Measurements from ENCODE around the gene NAPSA. TPM values are rescaled to one million over a fixed set of nuclear protein-coding genes. Genes with fewer than 3 reads are reported as not detected.

Gene NAPSA
- total and polyA plus RNA-seq, 2 donors (not counting 3 experiments of a cell fraction or from before 2014, with no cell fraction given): 0.19 TPM; not detected in 1

DNA sequence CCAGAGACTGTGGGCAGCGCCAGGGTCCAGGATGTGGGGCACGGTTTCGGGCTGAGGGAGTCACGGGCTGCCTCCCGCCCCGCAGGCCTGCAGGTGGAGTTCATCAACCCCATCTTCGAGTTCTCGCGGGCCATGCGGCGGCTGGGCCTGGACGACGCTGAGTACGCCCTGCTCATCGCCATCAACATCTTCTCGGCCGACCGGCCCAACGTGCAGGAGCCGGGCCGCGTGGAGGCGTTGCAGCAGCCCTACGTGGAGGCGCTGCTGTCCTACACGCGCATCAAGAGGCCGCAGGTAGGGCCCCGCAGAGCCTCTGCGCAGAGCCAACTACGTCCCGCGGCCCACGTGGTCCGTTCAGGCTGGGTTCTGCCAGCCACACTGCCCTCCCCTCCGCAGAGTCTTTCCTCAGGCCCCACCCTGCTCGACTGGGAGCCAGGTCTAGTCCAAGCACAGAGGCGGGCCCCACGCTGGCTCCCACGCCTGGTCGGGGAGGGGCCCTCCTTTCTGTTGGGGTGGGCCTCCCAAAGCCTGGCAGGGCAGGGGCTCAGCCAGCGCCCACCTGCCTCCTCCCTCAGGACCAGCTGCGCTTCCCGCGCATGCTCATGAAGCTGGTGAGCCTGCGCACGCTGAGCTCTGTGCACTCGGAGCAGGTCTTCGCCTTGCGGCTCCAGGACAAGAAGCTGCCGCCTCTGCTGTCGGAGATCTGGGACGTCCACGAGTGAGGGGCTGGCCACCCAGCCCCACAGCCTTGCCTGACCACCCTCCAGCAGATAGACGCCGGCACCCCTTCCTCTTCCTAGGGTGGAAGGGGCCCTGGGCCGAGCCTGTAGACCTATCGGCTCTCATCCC, 16.7 kb upstream of the NAPSA start:
- Histone ChIP-seq H3K79me2 (ENCODE audit: control insufficient read depth, insufficient read depth, low read length) (peaks cover 18% of the 10 kb centered on the region), H3K4me2 (ENCODE audit: insufficient read depth, low read length) (no peak overlapping the region), H4K20me1 (replicated peaks; ENCODE audit: control insufficient read depth, extremely low read depth, insufficient read depth, low read length) (no peaks in the 10 kb centered on the region), H3K27me3 (ENCODE audit: control insufficient read depth in 2 of 2, insufficient read depth in 2 of 2, low read length in 2 of 2) (no peaks in the 10 kb centered on the region), H3K9ac (replicated peaks; ENCODE audit: extremely low read depth, insufficient read depth, low read length) (no peak overlapping the region), H3K36me3 (ENCODE audit: control insufficient read depth in 2 of 2, extremely low read depth in 1 of 2, insufficient read depth in 2 of 2, low read length in 2 of 2) (peaks cover 6 to 36% of the 10 kb centered on the region in 2 experiments), H3K9me1 (replicated peaks; ENCODE audit: control insufficient read depth, extremely low read depth, insufficient read depth, low read length) (no peaks in the 10 kb centered on the region), H3K4me1 (ENCODE audit: control insufficient read depth, extremely low read depth, insufficient read depth, low read length) (peaks cover 11% of the 10 kb centered on the region), H3K27ac (ENCODE audit: insufficient read depth, low read depth, low read length) (no peak overlapping the region), H3K9me3 (replicated peaks; ENCODE audit: control insufficient read depth, insufficient read depth, low read length) (no peaks in the 10 kb centered on the region), H3K4me3 (replicated peaks in 1 of 3; ENCODE audit: insufficient read depth in 1 of 3, low read depth in 1 of 3, low read length in 3 of 3) (no peak overlapping the region), H2AFZ (ENCODE audit: low read depth, low read length) (no peak overlapping the region)
- FAIRE-seq: no peak
- dilution Hi-C loops (cut with MboI; ENCODE audit: extremely low pct_ligation_motif_present, low sequenced_read_pairs): no loop called here
- DNase-seq (ENCODE audit: low read depth, low spot score): no peak
- no TSS peak for BruUV-seq (replicated peaks)
- intact Hi-C loops (cut with micrococcal nuclease): no loop called here
- ChIA-PET CTCF (interaction anchor here (2.5 kb wide), 1 partner anchor 13 kb away, joined by 6 read pairs; no protein-coding TSS in a partner anchor), POLR2A (no interaction called here)
- TF ChIP-seq EZH2 (IDR thresholded peaks at IDR 0.05; ENCODE audit: borderline replicate concordance, low read depth, low read length, severe bottlenecking): no peak

DNA sequence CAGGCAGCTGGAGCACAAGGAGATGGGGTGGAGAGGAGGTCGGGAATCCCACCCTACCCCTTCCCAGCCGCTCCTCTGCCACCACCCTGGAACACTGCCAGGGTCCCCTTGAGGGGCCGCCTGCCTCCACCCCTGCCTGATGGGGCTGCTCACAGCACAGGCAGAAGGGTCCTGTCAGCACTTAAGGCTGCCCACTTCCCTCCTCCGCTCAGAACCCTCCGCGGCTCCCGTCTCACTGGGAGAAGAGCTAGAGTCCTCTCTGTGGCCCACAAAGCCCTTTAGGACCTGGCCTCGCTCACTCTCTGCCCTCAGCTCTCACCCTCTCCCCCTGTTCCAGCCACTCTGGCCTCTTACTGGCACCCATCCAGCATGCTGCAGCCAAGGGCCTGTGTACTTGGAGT, 15.3 kb upstream of the NAPSA start:
- peaks cover 14% of the 10 kb centered on the region for H3K79me2 ChIP-seq (ENCODE audit: control insufficient read depth, insufficient read depth, low read length)
- dilution Hi-C loops (cut with MboI; ENCODE audit: extremely low pct_ligation_motif_present, low sequenced_read_pairs) (no loop called here), intact Hi-C loops (cut with micrococcal nuclease) (no loop called here)
- no peak overlapping the region for H2AFZ ChIP-seq (ENCODE audit: low read depth, low read length)
- POLR2A ChIA-PET: no interaction called here
- no peaks in the 10 kb centered on the region for H3K9me3 ChIP-seq (replicated peaks; ENCODE audit: control insufficient read depth, insufficient read depth, low read length)
- BruUV-seq (replicated peaks): no TSS peak
- no peak overlapping the region for H3K9ac ChIP-seq (replicated peaks; ENCODE audit: extremely low read depth, insufficient read depth, low read length)
- H3K9me1 ChIP-seq (replicated peaks; ENCODE audit: control insufficient read depth, extremely low read depth, insufficient read depth, low read length): no peaks in the 10 kb centered on the region
- no peaks in the 10 kb centered on the region for H3K27me3 ChIP-seq (ENCODE audit: control insufficient read depth in 2 of 2, insufficient read depth in 2 of 2, low read length in 2 of 2)
- CTCF ChIA-PET: interaction anchor here (2.5 kb wide), 1 partner anchor 12 kb away, joined by 6 read pairs; no protein-coding TSS in a partner anchor
- peaks cover 6 to 36% of the 10 kb centered on the region in 2 experiments for H3K36me3 ChIP-seq (ENCODE audit: control insufficient read depth in 2 of 2, extremely low read depth in 1 of 2, insufficient read depth in 2 of 2, low read length in 2 of 2)
- FAIRE-seq (no peak), DNase-seq (ENCODE audit: low read depth, low spot score) (no peak)
- H3K27ac ChIP-seq (ENCODE audit: insufficient read depth, low read depth, low read length): no peak overlapping the region
- TF ChIP-seq GATA2 (IDR thresholded peaks at IDR 0.05; ENCODE audit: insufficient read depth, insufficient read length, low read depth, low read length) (no peak), JUN (IDR thresholded peaks at IDR 0.05; ENCODE audit: borderline replicate concordance, insufficient read depth, insufficient read length, low read depth) (no peak), MYC (IDR thresholded peaks at IDR 0.05; ENCODE audit: low read depth, low read length) (no peak), EZH2 (IDR thresholded peaks at IDR 0.05; ENCODE audit: borderline replicate concordance, low read depth, low read length, severe bottlenecking) (no peak), POLR2AphosphoS5 (IDR thresholded peaks at IDR 0.05; ENCODE audit: insufficient read depth, low read depth, low read length) (no peak), POLR2A (IDR thresholded peaks at IDR 0.05; ENCODE audit: low read depth, low read length) (no peak), FOS (IDR thresholded peaks at IDR 0.05; ENCODE audit: borderline replicate concordance, insufficient read depth, low read length) (no peak)
- TF ChIP-seq, protein P1, sequence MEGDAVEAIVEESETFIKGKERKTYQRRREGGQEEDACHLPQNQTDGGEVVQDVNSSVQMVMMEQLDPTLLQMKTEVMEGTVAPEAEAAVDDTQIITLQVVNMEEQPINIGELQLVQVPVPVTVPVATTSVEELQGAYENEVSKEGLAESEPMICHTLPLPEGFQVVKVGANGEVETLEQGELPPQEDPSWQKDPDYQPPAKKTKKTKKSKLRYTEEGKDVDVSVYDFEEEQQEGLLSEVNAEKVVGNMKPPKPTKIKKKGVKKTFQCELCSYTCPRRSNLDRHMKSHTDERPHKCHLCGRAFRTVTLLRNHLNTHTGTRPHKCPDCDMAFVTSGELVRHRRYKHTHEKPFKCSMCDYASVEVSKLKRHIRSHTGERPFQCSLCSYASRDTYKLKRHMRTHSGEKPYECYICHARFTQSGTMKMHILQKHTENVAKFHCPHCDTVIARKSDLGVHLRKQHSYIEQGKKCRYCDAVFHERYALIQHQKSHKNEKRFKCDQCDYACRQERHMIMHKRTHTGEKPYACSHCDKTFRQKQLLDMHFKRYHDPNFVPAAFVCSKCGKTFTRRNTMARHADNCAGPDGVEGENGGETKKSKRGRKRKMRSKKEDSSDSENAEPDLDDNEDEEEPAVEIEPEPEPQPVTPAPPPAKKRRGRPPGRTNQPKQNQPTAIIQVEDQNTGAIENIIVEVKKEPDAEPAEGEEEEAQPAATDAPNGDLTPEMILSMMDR (IDR thresholded peaks at IDR 0.05; ENCODE audit: extremely low read depth in 1 of 2, insufficient read depth in 1 of 2, low read depth in 1 of 2, low read length in 2 of 2): no peak
- TF ChIP-seq, protein P2, sequence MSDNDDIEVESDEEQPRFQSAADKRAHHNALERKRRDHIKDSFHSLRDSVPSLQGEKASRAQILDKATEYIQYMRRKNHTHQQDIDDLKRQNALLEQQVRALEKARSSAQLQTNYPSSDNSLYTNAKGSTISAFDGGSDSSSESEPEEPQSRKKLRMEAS (IDR thresholded peaks at IDR 0.05; ENCODE audit: insufficient read depth, insufficient read length): no peak
- H4K20me1 ChIP-seq (replicated peaks; ENCODE audit: control insufficient read depth, extremely low read depth, insufficient read depth, low read length): no peaks in the 10 kb centered on the region
- H3K4me2 ChIP-seq (ENCODE audit: insufficient read depth, low read length): no peak overlapping the region
- H3K4me1 ChIP-seq (ENCODE audit: control insufficient read depth, extremely low read depth, insufficient read depth, low read length): peaks cover 15% of the 10 kb centered on the region
- H3K4me3 ChIP-seq (replicated peaks in 1 of 3; ENCODE audit: insufficient read depth in 1 of 3, low read depth in 1 of 3, low read length in 3 of 3): no peak overlapping the region

All from endothelial cell of umbilical vein (primary cell).